NT2/D1 (cell line): Measurements from ENCODE around the gene KRT82.

ENCODE experiments used
- SUZ12 ChIP-seq: IDR thresholded peaks from 2 replicates; pipeline ENCODE4 v1.6.1; 2011; ENCODE audit not compliant: insufficient read length, insufficient read depth; ENCODE audit errors: extremely low read depth
- YY1 ChIP-seq: IDR thresholded peaks from 2 replicates; pipeline ENCODE4 v1.6.1; 2011; ENCODE audit not compliant: insufficient read length, insufficient read depth
- ZNF274 ChIP-seq: IDR thresholded peaks from 2 replicates; pipeline ENCODE4 v1.6.1; 2011; ENCODE audit warnings: mild to moderate bottlenecking, low read depth, low read length

- TF ChIP-seq ZNF274 (no peak), SUZ12 (no peak), YY1 (no peak)
Measured at GRCh38 chr12:52423661-52424500, 17.7 kb upstream of the KRT82 start.
